Measurements from ENCODE around the gene SPON2.

SPON2 gene

GRCh38 chr4:1172228-1172851 is at the start of gene SPON2:
SPON2 (minus strand) TSS chr4:1172583.
- DNase-seq: no peak

- DNase-seq: no peak
Measured at GRCh38 chr4:1221155-1221870, 48.9 kb upstream of the SPON2 start.

DNA sequence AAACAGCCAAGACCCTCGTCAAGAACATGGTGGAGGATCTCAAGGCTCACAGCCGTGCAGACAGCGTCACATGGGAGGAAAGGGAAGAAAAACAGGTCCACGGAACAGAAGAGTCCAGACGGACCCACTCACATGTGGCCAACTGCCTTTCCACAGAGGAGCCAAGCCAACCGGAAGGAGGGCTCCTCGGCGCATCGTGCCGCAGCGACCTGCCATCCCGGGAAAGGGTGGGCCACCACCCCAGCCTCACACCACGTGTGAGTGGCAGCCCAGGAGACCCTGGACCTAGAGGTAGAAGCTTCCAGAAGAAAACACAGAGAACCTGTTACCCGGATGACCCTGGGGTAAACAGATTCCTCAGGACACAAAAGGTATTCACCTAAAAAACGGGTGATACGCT is 48.2 kb upstream of the SPON2 start:
- DNase-seq: no peak

DNA sequence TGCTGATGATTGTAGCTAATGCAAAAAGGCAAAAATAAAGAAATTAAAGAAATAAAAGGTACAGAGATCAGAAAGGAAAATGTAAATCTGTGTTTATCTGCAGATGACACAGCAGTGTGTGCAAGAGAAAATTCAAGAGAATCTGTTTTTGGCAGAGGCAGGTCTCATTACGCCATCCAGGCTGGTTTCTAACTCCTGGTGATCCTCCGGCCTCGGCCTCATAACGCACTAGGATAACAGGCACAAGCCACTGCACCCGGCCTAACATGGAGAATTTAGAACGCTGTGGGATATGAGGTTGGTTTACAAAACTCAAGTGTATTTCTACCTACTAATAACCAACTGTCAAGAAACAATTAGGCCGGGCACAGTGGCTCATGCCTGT is 47.2 kb upstream of the SPON2 start:
- no peak for DNase-seq

DNA sequence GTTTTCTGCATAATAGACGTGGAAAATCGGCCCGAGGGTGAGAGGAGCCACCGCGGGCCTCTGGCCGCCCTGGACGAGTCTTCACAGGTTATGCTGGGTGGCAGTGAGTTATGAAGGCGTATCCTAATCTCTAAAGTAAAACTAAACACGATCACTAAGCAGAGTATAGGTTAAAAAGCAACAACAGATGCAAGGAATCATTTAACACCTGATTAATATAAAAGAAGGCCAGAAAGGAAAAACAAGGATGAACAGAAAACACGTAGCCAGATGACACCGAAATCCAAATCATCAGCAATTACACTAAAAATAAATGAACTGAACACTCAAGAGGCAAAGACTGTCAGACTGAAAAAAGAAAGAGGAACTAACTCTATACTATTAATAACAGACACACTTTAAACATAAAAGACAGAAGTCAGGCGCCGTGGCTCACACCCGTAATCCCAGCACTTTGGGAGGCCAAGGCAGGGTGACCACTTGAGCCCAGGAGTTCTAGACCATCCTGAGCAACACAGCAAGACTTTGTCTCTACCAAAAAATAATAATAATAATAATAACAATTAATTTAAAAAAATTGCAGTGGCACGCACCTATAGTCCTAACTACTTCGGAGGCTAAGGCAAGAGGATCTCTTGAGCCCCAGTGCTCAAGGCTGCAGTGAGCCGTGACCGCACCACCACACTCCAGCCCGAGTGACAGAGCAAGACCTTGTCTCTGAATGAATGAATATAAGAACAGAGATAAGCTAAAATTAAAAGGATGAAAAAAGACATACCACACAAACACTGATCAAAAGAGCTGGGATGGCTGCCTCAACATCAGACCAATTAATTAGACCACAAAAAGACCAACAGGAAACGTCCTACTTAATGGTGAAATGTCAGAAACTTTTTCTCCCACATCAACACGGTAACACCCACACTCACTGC is 46.5 kb upstream of the SPON2 start:
- DNase-seq: no peak

- DNase-seq: no peak
Measured at GRCh38 chr4:1217366-1217765, 45.0 kb upstream of the SPON2 start.

- no peak for DNase-seq
Measured at GRCh38 chr4:1216869-1217294, 44.5 kb upstream of the SPON2 start.

- DNase-seq: no peak
Measured at GRCh38 chr4:1216076-1216614, 43.8 kb upstream of the SPON2 start.

- DNase-seq: no peak
Measured at GRCh38 chr4:1215141-1216075, 43.0 kb upstream of the SPON2 start.

DNA sequence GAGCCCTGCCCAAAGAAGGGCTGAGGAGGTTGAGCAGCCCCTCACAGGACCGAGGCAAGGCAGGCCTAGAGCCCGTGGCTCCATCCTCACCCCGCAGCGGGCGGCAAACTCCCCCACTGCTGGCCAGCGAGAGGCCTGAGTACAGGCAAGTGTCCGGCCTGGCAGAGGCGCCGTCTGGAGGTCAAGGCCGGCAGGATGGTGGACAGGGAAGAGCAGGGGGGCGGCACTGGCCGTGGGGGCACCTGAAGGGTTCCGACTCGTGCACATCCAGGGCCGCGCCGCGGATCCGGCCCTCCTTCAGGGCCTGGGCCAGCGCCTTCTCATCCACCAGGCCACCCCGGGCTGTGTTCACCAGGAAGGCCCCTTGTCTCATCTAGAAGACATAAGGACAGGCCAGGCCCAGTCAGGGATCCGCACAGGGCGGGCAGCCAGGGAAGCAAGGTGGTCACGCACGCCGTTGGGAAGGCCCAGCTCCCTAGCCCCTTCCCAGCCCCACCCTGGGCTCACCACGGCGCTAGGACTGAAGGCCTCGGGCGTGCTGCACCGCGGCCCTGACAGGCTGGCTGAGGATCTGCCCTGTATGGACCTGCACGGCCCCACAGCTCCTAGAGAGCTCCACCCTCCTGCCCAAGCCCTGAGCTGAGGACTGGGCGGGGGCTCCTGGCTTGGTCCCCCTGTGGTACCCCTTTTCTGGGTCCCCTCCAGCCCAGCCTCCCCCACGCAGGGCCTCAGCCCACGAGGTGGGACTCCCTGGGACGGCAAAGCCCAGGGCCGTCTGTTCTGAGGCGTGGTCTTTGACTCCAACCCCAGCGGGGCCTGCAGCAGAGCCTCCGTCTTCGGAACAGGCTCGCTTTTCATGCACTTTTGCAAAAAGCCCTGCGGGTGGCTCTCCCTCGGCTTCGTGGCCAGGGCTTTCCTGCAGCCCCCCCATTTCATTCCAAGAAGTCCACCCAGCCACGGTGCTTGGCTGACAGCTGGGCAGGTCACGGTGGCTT is 42.0 kb upstream of the SPON2 start:
- DNase-seq: no peak

DNA sequence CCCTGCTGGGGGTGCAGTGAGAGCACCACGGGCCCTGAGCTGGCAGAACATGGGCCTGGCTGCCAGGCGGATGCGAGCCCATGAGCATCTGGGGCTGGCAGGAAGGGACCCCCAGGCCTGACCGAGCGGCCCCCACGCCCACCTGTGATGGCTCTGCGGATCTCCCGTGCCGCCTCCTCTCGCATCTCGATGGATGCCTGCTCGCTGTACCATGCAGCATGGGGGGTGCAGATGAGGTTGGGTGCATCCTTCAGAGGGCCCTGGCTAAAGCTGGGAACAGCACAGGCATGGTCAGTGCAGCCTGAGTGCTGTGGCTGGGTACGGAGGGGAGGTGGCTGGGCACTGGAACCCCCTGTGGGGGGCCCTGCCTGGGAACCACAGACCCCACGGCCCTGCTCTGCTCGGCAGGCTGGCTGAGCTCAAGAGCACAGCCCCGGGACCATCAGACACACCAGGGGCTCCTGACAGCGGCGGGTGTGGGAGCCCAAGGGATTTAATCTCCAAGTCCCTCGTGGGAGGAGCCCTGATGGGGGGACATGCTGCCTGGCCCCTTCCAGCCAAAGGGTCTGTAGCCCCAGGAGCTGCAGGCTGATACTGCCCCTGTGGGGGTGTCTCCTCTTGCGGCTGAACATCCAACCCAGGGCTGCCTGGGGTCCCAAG is 41.1 kb upstream of the SPON2 start:
- DNase-seq: no peak

DNA sequence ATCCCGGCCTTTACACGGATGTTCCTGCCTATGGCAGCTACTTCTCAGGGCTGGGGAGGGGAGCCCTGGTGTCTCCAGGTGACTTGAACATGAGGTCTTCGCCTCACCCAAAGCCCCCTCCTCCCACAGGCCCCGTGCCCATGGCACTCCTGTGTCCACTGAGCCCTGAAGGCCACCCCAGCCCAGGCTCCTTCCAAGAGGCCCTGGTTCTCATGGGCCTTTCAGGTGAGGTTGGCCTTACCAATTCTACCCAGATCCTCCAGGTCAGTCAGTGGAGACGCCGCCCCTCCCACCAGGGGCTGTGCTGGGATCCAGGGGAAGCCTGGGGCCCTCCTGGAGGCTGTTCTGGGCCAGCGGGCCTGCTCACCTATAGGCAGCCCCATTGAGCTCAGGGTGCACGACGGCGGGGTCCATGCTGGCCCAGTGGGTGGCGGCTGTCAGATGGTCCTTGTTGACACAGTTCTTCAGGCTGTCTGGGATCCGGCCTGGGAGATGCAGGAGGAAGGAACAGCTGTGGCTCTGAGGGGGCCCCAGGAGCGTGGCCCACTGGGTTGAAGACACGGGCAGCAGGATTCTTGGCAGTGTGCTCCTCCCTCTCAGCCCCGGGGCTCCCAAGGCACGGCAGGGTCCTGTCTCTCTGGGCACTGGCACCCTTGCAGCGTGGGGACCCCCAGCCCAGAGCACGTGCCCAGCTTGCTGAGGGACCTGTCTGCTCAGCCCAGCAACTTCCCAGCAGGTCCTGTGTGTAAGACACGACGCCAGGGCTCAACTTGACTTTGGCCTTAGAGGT is 40.4 kb upstream of the SPON2 start:
- DNase-seq: no peak

DNA sequence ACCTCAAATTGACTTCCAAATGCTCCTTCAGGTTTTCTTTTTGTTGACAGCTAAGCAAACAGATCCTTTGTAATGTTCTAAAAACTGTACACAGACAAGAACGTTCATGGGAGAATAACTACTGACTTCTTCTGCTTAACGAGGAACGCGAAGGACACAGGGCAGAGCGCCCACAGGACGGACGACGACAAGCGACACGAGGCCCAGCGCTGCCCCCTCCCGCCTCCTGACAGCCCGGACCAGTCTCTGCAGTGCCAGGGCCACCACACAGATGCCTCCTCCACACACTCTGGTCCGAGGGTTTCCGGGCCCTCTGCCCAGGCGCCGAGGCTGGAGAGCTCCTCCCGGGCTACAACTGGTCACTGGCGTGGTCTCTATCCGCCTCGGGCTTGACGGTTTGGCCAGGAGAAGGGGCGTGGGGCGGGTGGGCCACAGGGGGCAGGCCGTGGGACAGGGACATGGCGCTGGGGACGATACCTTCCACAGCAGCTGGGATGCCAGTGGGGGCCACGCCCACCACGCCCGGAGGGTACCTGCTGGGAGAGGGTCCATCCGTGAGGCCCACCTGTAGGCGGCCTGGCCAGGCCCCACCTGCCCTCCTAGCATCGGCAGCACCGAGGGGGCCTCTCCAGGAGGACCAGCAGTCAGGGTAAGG is 39.6 kb upstream of the SPON2 start:
- DNase-seq: no peak

DNA sequence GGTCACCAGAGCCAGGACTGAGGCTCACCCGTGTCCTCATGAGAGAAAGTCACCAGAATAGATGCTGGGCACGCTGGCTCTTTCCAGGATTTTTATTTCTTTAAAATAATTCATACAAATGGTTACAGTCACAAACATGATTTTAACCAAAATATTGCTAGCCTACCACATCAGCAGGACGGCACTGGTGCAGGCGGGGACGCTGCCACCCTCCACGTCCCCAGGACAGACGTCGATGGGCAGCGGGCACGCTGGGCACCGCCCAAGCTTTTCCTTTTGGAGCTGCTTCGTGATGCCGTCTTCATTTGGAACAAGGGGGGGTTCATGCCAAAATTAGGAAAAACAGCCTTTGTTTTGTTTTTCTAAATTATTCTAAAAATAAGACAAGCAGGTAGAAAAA is 39.0 kb upstream of the SPON2 start:
- no peak for DNase-seq

GRCh38 chr4:1210971-1211370 is 38.6 kb upstream of the SPON2 start:
- no peak for DNase-seq

GRCh38 chr4:1210241-1210841 is 38.0 kb upstream of the SPON2 start:
- DNase-seq: no peak

DNA sequence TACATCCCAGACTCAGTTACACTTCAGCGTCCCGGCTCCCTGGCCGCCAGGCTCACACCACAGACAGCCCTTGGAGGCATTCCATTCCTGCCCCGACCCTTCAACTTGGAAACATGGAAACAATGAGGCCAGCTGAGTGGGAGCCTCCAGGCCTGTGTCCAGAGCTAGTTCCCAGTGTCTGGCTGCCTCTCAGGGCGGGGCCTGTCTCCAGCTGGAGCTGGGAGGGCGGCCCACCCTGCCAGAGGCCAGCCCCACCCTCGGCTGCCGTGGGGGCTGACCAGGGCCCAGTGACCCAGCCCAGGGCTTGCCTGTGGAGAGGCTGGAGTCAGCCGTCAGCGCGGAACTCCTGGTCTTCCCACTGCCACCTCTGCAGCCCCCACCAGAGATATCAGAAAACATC is 37.4 kb upstream of the SPON2 start:
- DNase-seq: no peak

GRCh38 chr4:1208970-1209704 is 36.8 kb upstream of the SPON2 start:
- no peak for DNase-seq
